Transverse colon (tissue), 4 donors: ENCODE results near the gene DCLK2. TPM values are rescaled to one million over a fixed set of nuclear protein-coding genes. Genes with fewer than 3 reads are reported as not detected.
A peak's percentile ranks its signal among the peaks of the same experiment; 100 is the strongest.

Experiments
- DNase-seq: peaks from one replicate; pipeline ENCODE4 v3.0.0-alpha.2; 2019
- H3K27ac ChIP-seq, 4 donors: fragments of 200-600 bp; sonication (generic); 2 replicates each; pipeline ENCODE4 v1.5.1; 2016 to 2018; ENCODE audit warnings: inconsistent platforms in 4 of 4
- H3K27me3 ChIP-seq: fragments of 200-600 bp; sonication (generic); 2 replicates; pipeline ENCODE4 v1.5.1; 2017; ENCODE audit warnings: inconsistent platforms
- H3K36me3 ChIP-seq, 4 donors: fragments of 200-600 bp; sonication (generic); 2 replicates each; pipeline ENCODE4 v1.5.1; 2017 to 2019; ENCODE audit warnings: inconsistent platforms in 4 of 4
- H3K4me1 ChIP-seq, 4 donors: fragments of 200-600 bp; sonication (generic); 2 replicates each; pipeline ENCODE4 v1.5.1; 2017 to 2020; ENCODE audit warnings: inconsistent platforms in 4 of 4
- H3K4me3 ChIP-seq, 4 donors: fragments of 200-600 bp; sonication (generic); 1 replicate in 1 of 4; 2 replicates in 3 of 4; pipeline versions ENCODE4 v1.5.1 to v1.6.1; 2017 to 2019; ENCODE audit warnings: inconsistent platforms in 4 of 4
- H3K9me3 ChIP-seq, 2 donors: fragments of 200-600 bp; sonication (generic); 2 replicates each; pipeline ENCODE4 v1.5.1; 2017 to 2019; ENCODE audit warnings: inconsistent platforms in 2 of 2
- CTCF ChIP-seq, 5 experiments: fragments of 200-600 bp in 3 of 5; fragments of 450-650 bp in 2 of 5; sonication (generic) in 3 of 5; IDR thresholded peaks; 1 replicate in 2 of 5; 2 replicates in 3 of 5; pipeline ENCODE4 v1.5.1; 2016 to 2017; ENCODE audit warnings: antibody characterized with exemption in 5 of 5, inconsistent platforms in 3 of 5, mild to moderate bottlenecking in 2 of 5, moderate library complexity in 1 of 5
- EP300 ChIP-seq: sonication (generic); formaldehyde crosslinking; IDR thresholded peaks from one replicate; pipeline ENCODE4 v1.6.1; 2017; ENCODE audit warnings: antibody characterized with exemption, low read depth
- POLR2A ChIP-seq: fragments of 450-650 bp; IDR thresholded peaks from one replicate; pipeline ENCODE4 v1.6.1; 2016; ENCODE audit warnings: antibody characterized with exemption, mild to moderate bottlenecking, moderate library complexity
- POLR2AphosphoS5 ChIP-seq, 3 donors: sonication (generic); formaldehyde crosslinking; IDR thresholded peaks; one replicate each; pipeline ENCODE4 v1.6.1; 2016; ENCODE audit warnings: antibody characterized with exemption in 3 of 3
- WGBS, 2 donors: methylation state at CpG; one replicate each; pipeline ENCODE4 v1.1.5; 2018; ENCODE audit warnings: low coverage in 1 of 2; 5-methylcytosine and 5-hydroxymethylcytosine counted together
- in situ Hi-C, 4 donors: fragments of 200-750 bp; cut with MboI; loops; one replicate each; pipeline versions ENCODE4 v1.15.0 to v1.15.1; 2017; ENCODE audit warnings: low sequenced_read_pairs in 3 of 4, low pct_ligation_motif_present in 1 of 4, low pct_unique_long_range_greater_than_20kb in 1 of 4
- intact Hi-C: fragments of 100-400 bp; cut with DNase I; formaldehyde crosslinking; loops from one replicate; pipeline ENCODE4 v1.15.1; 2023; ENCODE audit warnings: low total_unique reads
- total RNA-seq, 4 donors: library from RNA; depleted of rRNA; stranded (reverse); fragments of >200 nt; gene quantifications; one replicate each; pipeline ENCODE4 v1.1.0, GENCODE V29; 2016

DCLK2 gene
- total RNA-seq, 4 donors from 2014 or later, result 3.3 to 19.5 (median 7.5) TPM

- Histone ChIP-seq H3K27me3 (no peaks in the 10 kb centered on the region), H3K9me3 (no peaks in the 10 kb centered on the region), H3K27ac (no peak overlapping the region), H3K4me1 (peaks cover 0 to 6% (median 0%) of the 10 kb centered on the region in 4 donors), H3K4me3 (no peak overlapping the region), H3K36me3 (no peaks in the 10 kb centered on the region)
- intact Hi-C loops, result loop anchor here (5.0 kb wide), 1 partner anchor 88 kb away; no protein-coding TSS in a partner anchor
- TF ChIP-seq CTCF (IDR thresholded peaks at IDR 0.05), result no peak
- TF ChIP-seq EP300, result no peak
- peak in 1 of 3 donors; percentile 24 for TF ChIP-seq POLR2AphosphoS5 (IDR thresholded peaks at IDR 0.05)
- TF ChIP-seq POLR2A, result no peak
- 53 to 88% methylated on average over 1 of the region's 1 CpG for WGBS, 2 donors
- no peak for DNase-seq
- in situ Hi-C loops, result no loop called here
These were observed 71.1 kb downstream of the DCLK2 start for GRCh38 chr4:150149381-150149780.

- in situ Hi-C loops, result no loop called here
- intact Hi-C loops, result loop anchor here (2.0 kb wide), 1 partner anchor 66 kb away; no protein-coding TSS in a partner anchor
- no peak for TF ChIP-seq POLR2AphosphoS5 (IDR thresholded peaks at IDR 0.05)
- no peak for TF ChIP-seq EP300
- no peak for TF ChIP-seq CTCF (IDR thresholded peaks at IDR 0.05)
- TF ChIP-seq POLR2A, result no peak
- Histone ChIP-seq H3K27ac (no peak overlapping the region), H3K4me1 (peaks cover 0 to 6% (median 0%) of the 10 kb centered on the region in 4 donors), H3K36me3 (no peaks in the 10 kb centered on the region), H3K9me3 (no peaks in the 10 kb centered on the region), H3K4me3 (no peak overlapping the region), H3K27me3 (no peaks in the 10 kb centered on the region)
- WGBS, 2 donors, result 88 to 90% methylated on average over 1 of the region's 1 CpG
- no peak for DNase-seq
These were observed 72.4 kb downstream of the DCLK2 start for GRCh38 chr4:150150629-150151062.

GRCh38 chr4:150152766-150153165 lies 74.5 kb downstream of the DCLK2 start:
- H3K27me3 ChIP-seq, result no peaks in the 10 kb centered on the region
- intact Hi-C loops (no loop called here), in situ Hi-C loops (no loop called here)
- TF ChIP-seq EP300 (no peak), POLR2A (no peak), POLR2AphosphoS5 (IDR thresholded peaks at IDR 0.05) (no peak), CTCF (IDR thresholded peaks at IDR 0.05) (no peak)
- H3K4me1 ChIP-seq, result peaks cover 0 to 6% (median 0%) of the 10 kb centered on the region in 4 donors
- DNase-seq, result no peak
- H3K27ac ChIP-seq, result no peak overlapping the region
- H3K4me3 ChIP-seq, result no peak overlapping the region
- no peaks in the 10 kb centered on the region for H3K9me3 ChIP-seq
- H3K36me3 ChIP-seq, result no peaks in the 10 kb centered on the region
- WGBS, 2 donors, result 64 to 67% methylated on average over 3 of the region's 3 CpGs

- peaks cover 0 to 4% (median 0%) of the 10 kb centered on the region in 4 donors for H3K4me1 ChIP-seq
- H3K4me3 ChIP-seq, result no peak overlapping the region
- H3K27me3 ChIP-seq, result no peaks in the 10 kb centered on the region
- in situ Hi-C loops, result no loop called here
- no peak overlapping the region for H3K27ac ChIP-seq
- no peaks in the 10 kb centered on the region for H3K36me3 ChIP-seq
- no peak for DNase-seq
- intact Hi-C loops, result no loop called here
- H3K9me3 ChIP-seq, result no peaks in the 10 kb centered on the region
- TF ChIP-seq POLR2A (no peak), CTCF (IDR thresholded peaks at IDR 0.05) (no peak), POLR2AphosphoS5 (IDR thresholded peaks at IDR 0.05) (no peak), EP300 (no peak)
- 86 to 87% methylated on average over 4 of the region's 4 CpGs for WGBS, 2 donors
These were observed 77.1 kb downstream of the DCLK2 start for GRCh38 chr4:150155391-150155790.
